T-helper 2 cell treated with Interferon-gamma antibody and Interleukin-4, amounts not matched to agents 5 μg/mL and 100 μg/mL, for 36 hours (primary cell): Measurements from ENCODE around the gene PTPRN2.
A peak's percentile ranks its signal among the peaks of the same experiment; 100 is the strongest.

ENCODE experiments used
- DNase-seq: peaks from one replicate; pipeline ENCODE4 v3.0.0; 2021; ENCODE audit warnings: low spot score
- H3K27ac Mint-ChIP-seq: one replicate; pipeline ENCODE4 v1.8.0; 2021; ENCODE audit warnings: mild to moderate bottlenecking, mixed read lengths
- H3K27me3 Mint-ChIP-seq: one replicate; pipeline ENCODE4 v1.8.0; 2021; ENCODE audit warnings: low read depth, mixed read lengths
- H3K36me3 Mint-ChIP-seq: one replicate; pipeline ENCODE4 v1.8.0; 2021; ENCODE audit warnings: low read depth, mixed read lengths
- H3K4me1 Mint-ChIP-seq: one replicate; pipeline ENCODE4 v1.8.0; 2021; ENCODE audit warnings: low read depth, mixed read lengths
- H3K4me3 Mint-ChIP-seq: one replicate; pipeline ENCODE4 v1.8.0; 2022; ENCODE audit warnings: mild to moderate bottlenecking, moderate library complexity, mixed read lengths
- H3K9me3 Mint-ChIP-seq: one replicate; pipeline ENCODE4 v1.8.0; 2021; ENCODE audit warnings: mixed read lengths

Gene PTPRN2

GRCh38 chr7:157553256-157553655, 1034.4 kb downstream of the PTPRN2 start:
- no peak for DNase-seq
- no peak overlapping the region for H3K4me3 Mint-ChIP-seq
- H3K9me3 Mint-ChIP-seq = no peaks in the 10 kb centered on the region
- H3K4me1 Mint-ChIP-seq = no peaks in the 10 kb centered on the region
- H3K36me3 Mint-ChIP-seq = peaks cover under 1% of the 10 kb centered on the region
- no peak overlapping the region for H3K27ac Mint-ChIP-seq
- H3K27me3 Mint-ChIP-seq = no peaks in the 10 kb centered on the region

GRCh38 chr7:157552295-157552993, 1035.2 kb downstream of the PTPRN2 start:
- Mint-ChIP-seq H3K4me1 (no peaks in the 10 kb centered on the region), H3K27ac (no peak overlapping the region), H3K4me3 (no peak overlapping the region), H3K27me3 (no peaks in the 10 kb centered on the region), H3K36me3 (peaks cover 3% of the 10 kb centered on the region), H3K9me3 (no peaks in the 10 kb centered on the region)
- DNase-seq = no peak

GRCh38 chr7:157551325-157552070, 1036.1 kb downstream of the PTPRN2 start:
- Mint-ChIP-seq H3K27ac (peak overlapping the region; percentile 16), H3K27me3 (no peaks in the 10 kb centered on the region), H3K36me3 (peaks cover 3% of the 10 kb centered on the region), H3K4me3 (no peak overlapping the region), H3K9me3 (no peaks in the 10 kb centered on the region), H3K4me1 (no peaks in the 10 kb centered on the region)
- DNase-seq = no peak

GRCh38 chr7:157550300-157551275, 1037.0 kb downstream of the PTPRN2 start:
- H3K36me3 Mint-ChIP-seq = peaks cover 5% of the 10 kb centered on the region
- no peak for DNase-seq
- no peaks in the 10 kb centered on the region for H3K27me3 Mint-ChIP-seq
- no peaks in the 10 kb centered on the region for H3K4me1 Mint-ChIP-seq
- H3K4me3 Mint-ChIP-seq = no peak overlapping the region
- no peak overlapping the region for H3K27ac Mint-ChIP-seq
- H3K9me3 Mint-ChIP-seq = no peaks in the 10 kb centered on the region

GRCh38 chr7:157549612-157550299, 1037.9 kb downstream of the PTPRN2 start:
- no peak for DNase-seq
- no peaks in the 10 kb centered on the region for H3K9me3 Mint-ChIP-seq
- no peak overlapping the region for H3K4me3 Mint-ChIP-seq
- no peaks in the 10 kb centered on the region for H3K4me1 Mint-ChIP-seq
- H3K27me3 Mint-ChIP-seq = no peaks in the 10 kb centered on the region
- H3K27ac Mint-ChIP-seq = no peak overlapping the region
- H3K36me3 Mint-ChIP-seq = peaks cover 9% of the 10 kb centered on the region

GRCh38 chr7:157548691-157549303, 1038.8 kb downstream of the PTPRN2 start:
- DNase-seq = no peak
- H3K4me1 Mint-ChIP-seq = peaks cover 2% of the 10 kb centered on the region
- peaks cover 12% of the 10 kb centered on the region for H3K36me3 Mint-ChIP-seq
- no peak overlapping the region for H3K4me3 Mint-ChIP-seq
- no peaks in the 10 kb centered on the region for H3K9me3 Mint-ChIP-seq
- H3K27me3 Mint-ChIP-seq = no peaks in the 10 kb centered on the region
- no peak overlapping the region for H3K27ac Mint-ChIP-seq

- H3K4me1 Mint-ChIP-seq = peaks cover 2% of the 10 kb centered on the region
- no peaks in the 10 kb centered on the region for H3K27me3 Mint-ChIP-seq
- H3K4me3 Mint-ChIP-seq = no peak overlapping the region
- H3K27ac Mint-ChIP-seq = no peak overlapping the region
- no peaks in the 10 kb centered on the region for H3K9me3 Mint-ChIP-seq
- H3K36me3 Mint-ChIP-seq = peaks cover 14% of the 10 kb centered on the region
- no peak for DNase-seq
Observed at GRCh38 chr7:157547611-157548010, 1040.0 kb downstream of the PTPRN2 start.

GRCh38 chr7:157547102-157547501, 1040.5 kb downstream of the PTPRN2 start:
- Mint-ChIP-seq H3K9me3 (no peaks in the 10 kb centered on the region), H3K4me1 (peaks cover 2% of the 10 kb centered on the region), H3K4me3 (no peak overlapping the region), H3K27ac (no peak overlapping the region), H3K27me3 (no peaks in the 10 kb centered on the region), H3K36me3 (peaks cover 14% of the 10 kb centered on the region)
- no peak for DNase-seq

GRCh38 chr7:157545681-157546060, 1042.0 kb downstream of the PTPRN2 start:
- Mint-ChIP-seq H3K27ac (no peak overlapping the region), H3K9me3 (no peaks in the 10 kb centered on the region), H3K27me3 (no peaks in the 10 kb centered on the region), H3K36me3 (peaks cover 14% of the 10 kb centered on the region), H3K4me3 (no peak overlapping the region), H3K4me1 (peaks cover 2% of the 10 kb centered on the region)
- DNase-seq = no peak

GRCh38 chr7:157544980-157545680, 1042.5 kb downstream of the PTPRN2 start:
- DNase-seq = no peak
- H3K36me3 Mint-ChIP-seq = peaks cover 14% of the 10 kb centered on the region
- H3K27ac Mint-ChIP-seq = no peak overlapping the region
- no peaks in the 10 kb centered on the region for H3K9me3 Mint-ChIP-seq
- H3K4me1 Mint-ChIP-seq = peaks cover 2% of the 10 kb centered on the region
- no peaks in the 10 kb centered on the region for H3K27me3 Mint-ChIP-seq
- no peak overlapping the region for H3K4me3 Mint-ChIP-seq

- no peaks in the 10 kb centered on the region for H3K27me3 Mint-ChIP-seq
- peaks cover 14% of the 10 kb centered on the region for H3K36me3 Mint-ChIP-seq
- DNase-seq = no peak
- H3K27ac Mint-ChIP-seq = no peak overlapping the region
- H3K4me1 Mint-ChIP-seq = peaks cover 2% of the 10 kb centered on the region
- no peak overlapping the region for H3K4me3 Mint-ChIP-seq
- H3K9me3 Mint-ChIP-seq = no peaks in the 10 kb centered on the region
Observed at GRCh38 chr7:157544226-157544625, 1043.4 kb downstream of the PTPRN2 start.

GRCh38 chr7:157543791-157544190, 1043.8 kb downstream of the PTPRN2 start:
- peaks cover 2% of the 10 kb centered on the region for H3K4me1 Mint-ChIP-seq
- no peaks in the 10 kb centered on the region for H3K27me3 Mint-ChIP-seq
- peaks cover 14% of the 10 kb centered on the region for H3K36me3 Mint-ChIP-seq

GRCh38 chr7:157543276-157543675, 1044.3 kb downstream of the PTPRN2 start:
- Mint-ChIP-seq H3K27ac (no peak overlapping the region), H3K4me3 (no peak overlapping the region)

More at GRCh38 chr7:157543791-157544190, 1043.8 kb downstream of the PTPRN2 start:
- no peak overlapping the region for H3K27ac Mint-ChIP-seq
- no peak overlapping the region for H3K4me3 Mint-ChIP-seq
- DNase-seq = no peak
- H3K9me3 Mint-ChIP-seq = no peaks in the 10 kb centered on the region

More at GRCh38 chr7:157543276-157543675, 1044.3 kb downstream of the PTPRN2 start:
- H3K27me3 Mint-ChIP-seq = no peaks in the 10 kb centered on the region
- DNase-seq = no peak
- H3K4me1 Mint-ChIP-seq = peaks cover 2% of the 10 kb centered on the region
- peaks cover 13% of the 10 kb centered on the region for H3K36me3 Mint-ChIP-seq
- no peaks in the 10 kb centered on the region for H3K9me3 Mint-ChIP-seq
